GM23338 (cell line): ENCODE measurements around the gene RAB20. TPM values are rescaled to one million over a fixed set of nuclear protein-coding genes. Genes with fewer than 3 reads are reported as not detected.

Source experiments
- ATAC-seq: fragments of 200-7000 bp; cut with Tn5 transposase; 3 replicates; pipeline ENCODE4 v1.9.1; 2020
- DNase-seq: peaks from one replicate; pipeline ENCODE4 v3.0.0-alpha.2; 2015; ENCODE audit warnings: low spot score
- H2AFZ ChIP-seq: fragments of 200-600 bp; sonication (generic); 2 replicates; pipeline ENCODE4 v1.8.0; 2016; ENCODE audit warnings: antibody characterized with exemption, mild to moderate bottlenecking, moderate library complexity
- H3F3A ChIP-seq: fragments of 200-600 bp; sonication (generic); replicated peaks from 2 replicates; pipeline ENCODE4 v1.8.0; 2017; ENCODE audit warnings: antibody characterized with exemption, mixed run types, low read depth
- H3K27ac ChIP-seq: fragments of 200-600 bp; sonication (generic); 2 replicates; pipeline ENCODE4 v1.6.1; 2016; ENCODE audit warnings: low read depth
- H3K27me3 ChIP-seq: fragments of 200-600 bp; sonication (generic); 2 replicates; pipeline ENCODE4 v1.8.0; 2016; ENCODE audit warnings: mild to moderate bottlenecking, mixed run types, moderate library complexity; ENCODE audit not compliant: insufficient read depth
- H3K36me3 ChIP-seq: fragments of 200-600 bp; sonication (generic); 2 replicates; pipeline ENCODE4 v1.8.0; 2016; ENCODE audit warnings: mild to moderate bottlenecking; ENCODE audit not compliant: insufficient read depth
- H3K4me1 ChIP-seq: fragments of 200-600 bp; sonication (generic); 2 replicates; pipeline ENCODE4 v1.8.0; 2016; ENCODE audit warnings: mild to moderate bottlenecking, moderate library complexity; ENCODE audit not compliant: insufficient read depth
- H3K4me2 ChIP-seq: fragments of 200-600 bp; sonication (generic); 2 replicates; pipeline ENCODE4 v1.7.1; 2017; ENCODE audit warnings: mixed run types
- H3K4me3 ChIP-seq: fragments of 200-600 bp; sonication (generic); 2 replicates; pipeline ENCODE4 v1.6.1; 2016; ENCODE audit warnings: mixed run types
- H3K79me2 ChIP-seq: fragments of 200-600 bp; sonication (generic); replicated peaks from 2 replicates; pipeline ENCODE4 v1.8.0; 2017; ENCODE audit warnings: mild to moderate bottlenecking; ENCODE audit not compliant: insufficient read depth
- H3K9me2 ChIP-seq: fragments of 200-600 bp; sonication (generic); 2 replicates; pipeline ENCODE4 v1.8.0; 2017; ENCODE audit not compliant: insufficient read depth
- H4K20me1 ChIP-seq: fragments of 200-600 bp; sonication (generic); replicated peaks from 2 replicates; pipeline ENCODE4 v1.8.0; 2017; ENCODE audit warnings: mild to moderate bottlenecking; ENCODE audit not compliant: insufficient read depth
- H3K27ac Mint-ChIP-seq: 2 replicates; pipeline ENCODE4 v1.8.0; 2020; ENCODE audit warnings: inconsistent platforms, mild to moderate bottlenecking, moderate library complexity, mixed read lengths
- H3K27me3 Mint-ChIP-seq: 3 replicates; pipeline ENCODE4 v1.8.0; 2022; ENCODE audit warnings: low read depth, mild to moderate bottlenecking, moderate library complexity, mixed read lengths, inconsistent platforms; ENCODE audit not compliant: insufficient read depth, poor library complexity
- H3K36me3 Mint-ChIP-seq: 3 replicates; pipeline ENCODE4 v1.8.0; 2021; ENCODE audit warnings: low read depth, mild to moderate bottlenecking, inconsistent platforms, moderate library complexity, mixed read lengths
- H3K4me1 Mint-ChIP-seq: 3 replicates; pipeline ENCODE4 v1.8.0; 2020; ENCODE audit warnings: mild to moderate bottlenecking, inconsistent platforms, mixed read lengths
- H3K4me3 Mint-ChIP-seq: 3 replicates; pipeline ENCODE4 v1.8.0; 2021; ENCODE audit warnings: moderate library complexity, mild to moderate bottlenecking, inconsistent platforms, mixed read lengths
- H3K9me3 Mint-ChIP-seq: 3 replicates; pipeline ENCODE4 v1.8.0; 2020; ENCODE audit warnings: moderate library complexity, mild to moderate bottlenecking, inconsistent platforms, mixed read lengths
- CREB1 ChIP-seq: fragments of 250-450 bp; sonication (Bioruptor Pico); IDR thresholded peaks from 2 replicates; pipeline ENCODE4 v1.5.0; 2020; ENCODE audit warnings: low read depth, mild to moderate bottlenecking, moderate library complexity
- CTCF ChIP-seq, 2 experiments: fragments of 200-600 bp in 1 of 2; sonication (generic) in 1 of 2; conservative IDR thresholded peaks; 2 replicates each; pipeline versions ENCODE4 v1.5.1 to v1.6.1; 2016 to 2017; ENCODE audit warnings: antibody characterized with exemption in 2 of 2, low read depth in 2 of 2, mild to moderate bottlenecking in 2 of 2, moderate library complexity in 1 of 2
- EZH2 ChIP-seq: fragments of 200-600 bp; sonication (generic); IDR thresholded peaks from one replicate; pipeline ENCODE4 v1.8.0; 2017; ENCODE audit warnings: antibody characterized with exemption, mild to moderate bottlenecking, low read depth; ENCODE audit not compliant: unreplicated experiment
- EZH2phosphoT487 ChIP-seq: fragments of 200-600 bp; sonication (generic); IDR thresholded peaks from one replicate; pipeline ENCODE4 v1.8.1; 2018; ENCODE audit warnings: antibody characterized with exemption; ENCODE audit not compliant: unreplicated experiment
- JUNB ChIP-seq: IDR thresholded peaks from one replicate; pipeline ENCODE4 v1.6.1; 2016; ENCODE audit warnings: antibody characterized with exemption; ENCODE audit not compliant: unreplicated experiment
- POLR2AphosphoS5 ChIP-seq: IDR thresholded peaks from 2 replicates; pipeline ENCODE4 v1.6.1; 2016; ENCODE audit warnings: antibody characterized with exemption, low read depth
- REST ChIP-seq: IDR thresholded peaks from one replicate; pipeline ENCODE4 v1.6.1; 2018; ENCODE audit warnings: antibody characterized with exemption; ENCODE audit not compliant: unreplicated experiment
- STAT1 ChIP-seq: IDR thresholded peaks from one replicate; pipeline ENCODE4 v1.6.1; 2016; ENCODE audit warnings: antibody characterized with exemption; ENCODE audit not compliant: unreplicated experiment
- ZNF114 ChIP-seq: fragments of 250-450 bp; sonication (Bioruptor Pico); IDR thresholded peaks from 2 replicates; pipeline ENCODE4 v1.5.0; 2020; ENCODE audit warnings: mild to moderate bottlenecking, moderate library complexity
- ZNF331 ChIP-seq: fragments of 250-450 bp; sonication (Bioruptor Pico); IDR thresholded peaks from 2 replicates; pipeline ENCODE4 v1.5.0; 2020; ENCODE audit warnings: low read depth, mild to moderate bottlenecking, moderate library complexity
- polyA plus RNA-seq: library from polyadenylated mRNA; unstranded; fragments of >200 nt; fragmentation: Nextera tagmentation; extraction: Ambion mirVana; gene quantifications from 2 replicates; pipeline ENCODE4 v1.2.1, GENCODE V29; 2016
- total RNA-seq: library from RNA; depleted of rRNA; stranded (reverse); fragments of >200 nt; shearing (Covaris generic); gene quantifications from 2 replicates; pipeline ENCODE4 v1.2.3, GENCODE V29; 2014

The RAB20 gene
- total and polyA plus RNA-seq, 2 experiments from 2014 or later: 12.3 to 26.6 TPM

- Histone ChIP-seq H3K27ac (no peak overlapping the region), H4K20me1 (no peaks in the 10 kb centered on the region), H2AFZ (no peak overlapping the region), H3K4me3 (no peak overlapping the region), H3K9me2 (no peaks in the 10 kb centered on the region), H3K36me3 (no peaks in the 10 kb centered on the region), H3F3A (no peaks in the 10 kb centered on the region), H3K27me3 (no peaks in the 10 kb centered on the region), H3K4me1 (no peaks in the 10 kb centered on the region), H3K4me2 (no peak overlapping the region), H3K79me2 (peaks cover 11% of the 10 kb centered on the region)
- ATAC-seq (no peak), DNase-seq (no peak)
- TF ChIP-seq REST (no peak), EZH2 (no peak), JUNB (no peak), EZH2phosphoT487 (no peak), ZNF331 (no peak)
- peaks cover 11% of the 10 kb centered on the region for H3K27me3 Mint-ChIP-seq
- H3K36me3 Mint-ChIP-seq: no peaks in the 10 kb centered on the region
- no peaks in the 10 kb centered on the region for H3K9me3 Mint-ChIP-seq
- H3K4me3 Mint-ChIP-seq: no peak overlapping the region
- H3K4me1 Mint-ChIP-seq: peaks cover 19% of the 10 kb centered on the region
- H3K27ac Mint-ChIP-seq: no peak overlapping the region
These were observed 40.2 kb downstream of the RAB20 start for GRCh38 chr13:110521296-110521680.

GRCh38 chr13:110520431-110521295, 40.9 kb downstream of the RAB20 start:
- peaks cover 6% of the 10 kb centered on the region for H3K79me2 ChIP-seq
- TF ChIP-seq STAT1: no peak
- TF ChIP-seq ZNF114 (CRISPR knock-in tag): no peak
- no peak for TF ChIP-seq JUNB
- TF ChIP-seq POLR2AphosphoS5: no peak
- no peak for TF ChIP-seq CTCF (conservative IDR thresholded peaks at IDR 0.05; ENCODE audit: low read depth in 2 of 2)
- TF ChIP-seq CREB1 (CRISPR knock-in tag): no peak
- no peak for TF ChIP-seq REST
- H3K4me3 Mint-ChIP-seq: no peak overlapping the region
- H3K27me3 ChIP-seq: no peaks in the 10 kb centered on the region
- H3K9me2 ChIP-seq: no peaks in the 10 kb centered on the region
- H4K20me1 ChIP-seq: no peaks in the 10 kb centered on the region
- H3K36me3 Mint-ChIP-seq: no peaks in the 10 kb centered on the region
- H3K27ac Mint-ChIP-seq: peak overlapping the region; percentile 74
- peaks cover 13% of the 10 kb centered on the region for H3K4me1 Mint-ChIP-seq
- ATAC-seq: no peak
- no peaks in the 10 kb centered on the region for H3F3A ChIP-seq
- H3K36me3 ChIP-seq: no peaks in the 10 kb centered on the region
- H2AFZ ChIP-seq: no peak overlapping the region
- no peak overlapping the region for H3K4me3 ChIP-seq
- DNase-seq: no peak
- H3K4me1 ChIP-seq: no peaks in the 10 kb centered on the region
- H3K4me2 ChIP-seq: no peak overlapping the region
- no peaks in the 10 kb centered on the region for H3K9me3 Mint-ChIP-seq
- H3K27me3 Mint-ChIP-seq: peaks cover 11% of the 10 kb centered on the region
- no peak overlapping the region for H3K27ac ChIP-seq
